GM12878 (cell line): ENCODE data around the gene SEC31B. TPM values are rescaled to one million over a fixed set of nuclear protein-coding genes. Genes with fewer than 3 reads are reported as not detected.

Source experiments
- ATAC-seq: fragments of 200-7000 bp; cut with Tn5 transposase; 3 replicates; pipeline ENCODE4 v1.9.1; 2020; ENCODE audit warnings: mild to moderate bottlenecking, moderate library complexity
- BruUV-seq: library from RNA; stranded (reverse); fragments of 400-500 nt; replicated peaks from 2 replicates; lab custom pipeline; 2021; lab: Mats Ljungman, UMichigan
- CTCF ChIA-PET: fragments of 300-600 bp; sonication (Branson Sonifier 250); formaldehyde crosslinking; extraction: SDS; loops from one replicate; lab custom pipeline; 2021; ENCODE audit warnings: inconsistent platforms; lab: Yijun Ruan, JAX
- POLR2A ChIA-PET: fragments of 350-600 bp; formaldehyde crosslinking; extraction: SDS; loops from one replicate; lab custom pipeline; 2021; ENCODE audit warnings: inconsistent platforms; lab: Charles Lee
- RAD21 ChIA-PET: fragments of 300-600 bp; sonication (Branson Sonifier 250); formaldehyde crosslinking; loops from one replicate; lab custom pipeline; 2023; ENCODE audit warnings: antibody characterized with exemption; ENCODE audit not compliant: unreplicated experiment; lab: Charles Lee
- SMC1A ChIA-PET: fragments of 300-600 bp; sonication (Branson Sonifier 250); formaldehyde crosslinking; loops from one replicate; lab custom pipeline; 2023; ENCODE audit not compliant: unreplicated experiment, uncharacterized antibody; lab: Charles Lee
- DNase-seq: peaks from one replicate; pipeline ENCODE4 v3.0.0-alpha.2; 2011; ENCODE audit warnings: low read depth, low spot score
- FAIRE-seq: peaks from 3 replicates; lab custom pipeline; 2011; peaks lifted over from hg19 to GRCh38; lab: Jason Lieb, UNC
- H2AFZ ChIP-seq: 2 replicates; pipeline ENCODE4 v1.6.0; 2011; ENCODE audit warnings: low read depth, low read length, control low read depth; ENCODE audit not compliant: control insufficient read depth
- H3K27ac ChIP-seq: 2 replicates; pipeline ENCODE4 v1.5.1; 2011; ENCODE audit warnings: control low read depth; ENCODE audit not compliant: control insufficient read depth, insufficient read depth
- H3K27me3 ChIP-seq, 2 experiments: replicated peaks in 1 of 2; 2 replicates each; pipeline versions ENCODE4 v1.6.0 to v1.6.1; 2011; ENCODE audit warnings: low read length in 1 of 2; ENCODE audit not compliant: control insufficient read depth in 2 of 2, insufficient read depth in 2 of 2
- H3K36me3 ChIP-seq, 2 experiments: 2 replicates each; pipeline ENCODE4 v1.5.1; 2011; ENCODE audit warnings: low read length in 1 of 2; ENCODE audit not compliant: control insufficient read depth in 2 of 2, insufficient read depth in 2 of 2
- H3K4me1 ChIP-seq: 2 replicates; pipeline ENCODE4 v1.6.1; 2011; ENCODE audit warnings: mild to moderate bottlenecking, low read length, moderate library complexity, mixed read lengths; ENCODE audit not compliant: control insufficient read depth, insufficient read depth
- H3K4me2 ChIP-seq: 2 replicates; pipeline ENCODE4 v1.6.0; 2011; ENCODE audit warnings: control low read depth; ENCODE audit not compliant: control insufficient read depth, insufficient read depth
- H3K4me3 ChIP-seq: fragments of 200-600 bp; sonication (generic); 2 replicates; pipeline ENCODE4 v1.5.1; 2016
- H3K79me2 ChIP-seq: 2 replicates; pipeline ENCODE4 v1.6.0; 2011; ENCODE audit warnings: low read length; ENCODE audit not compliant: control insufficient read depth, insufficient read depth
- H3K9ac ChIP-seq: 2 replicates; pipeline ENCODE4 v1.8.0; 2011; ENCODE audit warnings: low read length, control low read depth, mixed read lengths; ENCODE audit not compliant: control insufficient read depth, insufficient read depth
- H3K9me3 ChIP-seq: replicated peaks from 3 replicates; pipeline ENCODE4 v1.5.1; 2011; ENCODE audit warnings: mild to moderate bottlenecking, low read length; ENCODE audit not compliant: control insufficient read depth, insufficient read depth
- H4K20me1 ChIP-seq: 2 replicates; pipeline ENCODE4 v1.6.0; 2011; ENCODE audit not compliant: control insufficient read depth, insufficient read depth
- ASH2L ChIP-seq: fragments of 300-600, 200-600 bp; sonication (generic); IDR thresholded peaks from 2 replicates; pipeline ENCODE4 v1.6.1; 2017; ENCODE audit warnings: low read depth, mild to moderate bottlenecking, borderline replicate concordance
- BHLHE40 ChIP-seq, 2 experiments: fragments of 450-650 bp in 1 of 2; IDR thresholded peaks; 2 replicates each; pipeline ENCODE4 v1.6.1; 2011 to 2017; ENCODE audit warnings: low read depth in 2 of 2, borderline replicate concordance in 1 of 2, improper control_type of control experiment in 1 of 2, low read length in 1 of 2, mild to moderate bottlenecking in 1 of 2
- CBX3 ChIP-seq: fragments of 200-600 bp; sonication (generic); IDR thresholded peaks from 2 replicates; pipeline ENCODE4 v1.6.1; 2016; ENCODE audit warnings: low read depth, borderline replicate concordance
- CHD2 ChIP-seq: IDR thresholded peaks from 2 replicates; pipeline ENCODE4 v1.6.1; 2011; ENCODE audit warnings: low read depth, low read length, improper control_type of control experiment, borderline replicate concordance
- ESRRA ChIP-seq: IDR thresholded peaks from 2 replicates; pipeline ENCODE4 v1.6.1; 2012; ENCODE audit warnings: mild to moderate bottlenecking, low read length, improper control_type of control experiment
- ETV6 ChIP-seq, 2 experiments: fragments of 450-650 bp in 1 of 2; IDR thresholded peaks in 1 of 2; conservative IDR thresholded peaks in 1 of 2; 2 replicates each; pipeline ENCODE4 v1.6.1; 2014; ENCODE audit warnings: antibody characterized with exemption in 1 of 2, borderline replicate concordance in 1 of 2, low read depth in 1 of 2, mild to moderate bottlenecking in 1 of 2, moderate library complexity in 1 of 2
- EZH2 ChIP-seq: IDR thresholded peaks from 2 replicates; pipeline ENCODE4 v1.6.1; 2012; ENCODE audit warnings: low read depth, mild to moderate bottlenecking, control low read depth, inconsistent platforms, low read length, borderline replicate concordance; ENCODE audit not compliant: control insufficient read depth
- FOS ChIP-seq: IDR thresholded peaks from 3 replicates; pipeline ENCODE4 v1.6.1; 2011; ENCODE audit warnings: borderline replicate concordance; ENCODE audit not compliant: insufficient read length; ENCODE audit errors: extremely low read depth
- FOXK2 ChIP-seq: fragments of 450-650 bp; IDR thresholded peaks from 2 replicates; pipeline ENCODE4 v1.6.1; 2017; ENCODE audit warnings: mild to moderate bottlenecking, moderate library complexity
- GATAD2B ChIP-seq: fragments of 450-650 bp; conservative IDR thresholded peaks from 2 replicates; pipeline ENCODE4 v1.6.1; 2017; ENCODE audit warnings: low read depth, mild to moderate bottlenecking, moderate library complexity
- IRF4 ChIP-seq: IDR thresholded peaks from 2 replicates; pipeline ENCODE4 v1.6.1; 2011; ENCODE audit warnings: low read depth, low read length
- JUND ChIP-seq: IDR thresholded peaks from 2 replicates; pipeline ENCODE4 v1.6.1; 2012; ENCODE audit warnings: low read depth, mild to moderate bottlenecking, low read length, improper control_type of control experiment, moderate library complexity
- KDM1A ChIP-seq: fragments of 200-600 bp; sonication (generic); IDR thresholded peaks from 2 replicates; pipeline ENCODE4 v1.6.1; 2016; ENCODE audit warnings: borderline replicate concordance
- NFIC ChIP-seq: IDR thresholded peaks from 2 replicates; pipeline ENCODE4 v1.6.1; 2012; ENCODE audit warnings: low read depth, mild to moderate bottlenecking, inconsistent platforms, low read length, moderate library complexity
- NFXL1 ChIP-seq: fragments of 450-650 bp; IDR thresholded peaks from 2 replicates; pipeline ENCODE4 v1.6.1; 2017; ENCODE audit warnings: antibody characterized with exemption, mild to moderate bottlenecking, borderline replicate concordance
- NKRF ChIP-seq: fragments of 450-650 bp; conservative IDR thresholded peaks from 2 replicates; pipeline ENCODE4 v1.6.1; 2017; ENCODE audit warnings: mild to moderate bottlenecking, moderate library complexity
- NR2C1 ChIP-seq: fragments of 450-650 bp; IDR thresholded peaks from 2 replicates; pipeline ENCODE4 v1.6.1; 2017; ENCODE audit warnings: antibody characterized with exemption, mild to moderate bottlenecking, moderate library complexity
- STAT1 ChIP-seq: fragments of 450-650 bp; conservative IDR thresholded peaks from 2 replicates; pipeline ENCODE4 v1.6.1; 2014; ENCODE audit warnings: antibody characterized with exemption, mild to moderate bottlenecking
- SUPT20H ChIP-seq: IDR thresholded peaks from 2 replicates; pipeline ENCODE4 v1.6.1; 2011; ENCODE audit warnings: low read depth, mild to moderate bottlenecking, low read length, moderate library complexity, borderline replicate concordance; ENCODE audit not compliant: control insufficient read depth
- TARDBP ChIP-seq: IDR thresholded peaks from 2 replicates; pipeline ENCODE4 v1.6.1; 2016; ENCODE audit warnings: borderline replicate concordance
- TCF3 ChIP-seq: IDR thresholded peaks from 2 replicates; pipeline ENCODE4 v1.6.1; 2012; ENCODE audit warnings: low read depth, mild to moderate bottlenecking, low read length, borderline replicate concordance; ENCODE audit not compliant: insufficient read depth
- ZZZ3 ChIP-seq: IDR thresholded peaks from 2 replicates; pipeline ENCODE4 v1.6.1; 2011; ENCODE audit warnings: low read depth; ENCODE audit not compliant: control insufficient read depth, insufficient read length
- WGBS: methylation state at CpG from one replicate; pipeline ENCODE4 v1.1.6; 2016; ENCODE audit warnings: low lambda C conversion rate; ENCODE audit not compliant: insufficient replicate concordance, insufficient coverage; ENCODE audit errors: missing lambda C conversion rate; 5-methylcytosine and 5-hydroxymethylcytosine counted together
- in situ Hi-C: fragments of 300-500 bp; cut with MboI; formaldehyde crosslinking; loops from 9 replicates; pipeline ENCODE4 v1.14.3; 2018; ENCODE audit warnings: mixed read lengths
- intact Hi-C: fragments of 100-400 bp; cut with micrococcal nuclease; formaldehyde crosslinking; loops from one replicate; pipeline ENCODE4 v1.14.2; 2022; ENCODE audit not compliant: unreplicated experiment
- polyA plus RNA-seq, 11 experiments: library from polyadenylated mRNA; depleted of rRNA in 4 of 11; unstranded in 6 of 11; stranded (reverse) in 5 of 11; fragments of >200 nt; fragmentation: Nextera tagmentation in 4 of 11; fragmentation: Illumina TruSeq in 1 of 11; extraction: Ambion mirVana in 4 of 11; extraction: Trizol in 1 of 11; gene quantifications; 1 replicate in 1 of 11; 2 replicates in 10 of 11; pipeline versions ENCODE4 v1.2.1 to v1.2.3, GENCODE V29; 2011 to 2016; ENCODE audit warnings: inconsistent platforms in 2 of 11, missing spikeins in 2 of 11, low read depth in 1 of 11
- total RNA-seq, 4 experiments: library from RNA; depleted of rRNA in 3 of 4; stranded (reverse); fragments of >200 nt in 3 of 4; fragmentation: Illumina TruSeq in 1 of 4; extraction: Trizol in 1 of 4; gene quantifications; 2 replicates each; pipeline versions ENCODE4 v1.2.1 to v1.2.3, GENCODE V29; 2013 to 2021

SEC31B gene
- total and polyA plus RNA-seq, 10 of the 15 experiments (the other 5 are each of a cell fraction or from before 2014, with no cell fraction given), result 3.4 to 24.3 (median 9.9) TPM

DNA sequence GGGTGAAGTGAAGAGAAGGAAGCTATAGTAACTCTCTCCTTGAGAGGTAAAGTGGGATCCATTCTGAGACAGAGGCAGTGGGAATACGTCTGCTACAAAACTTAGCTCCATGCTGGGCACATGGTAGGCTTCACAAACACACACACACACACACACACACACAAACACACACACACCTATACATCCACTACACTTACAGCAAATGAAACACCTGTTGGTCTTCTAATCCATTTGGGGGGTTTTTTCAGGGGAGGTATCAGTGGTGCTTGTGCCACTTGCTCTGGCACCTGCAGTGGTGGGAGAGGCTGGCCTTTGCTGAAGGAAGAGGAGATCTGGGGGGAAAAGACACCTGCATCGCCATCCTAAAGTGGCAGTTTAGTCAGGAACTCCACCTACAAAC lies 14.5 kb downstream of the SEC31B start (continued):
- TF ChIP-seq NFXL1, result no peak
- no peak for TF ChIP-seq FOXK2
- no peak for TF ChIP-seq TCF3
- no peak for TF ChIP-seq KDM1A
- TF ChIP-seq STAT1, result no peak
- no peak for TF ChIP-seq IRF4

DNA sequence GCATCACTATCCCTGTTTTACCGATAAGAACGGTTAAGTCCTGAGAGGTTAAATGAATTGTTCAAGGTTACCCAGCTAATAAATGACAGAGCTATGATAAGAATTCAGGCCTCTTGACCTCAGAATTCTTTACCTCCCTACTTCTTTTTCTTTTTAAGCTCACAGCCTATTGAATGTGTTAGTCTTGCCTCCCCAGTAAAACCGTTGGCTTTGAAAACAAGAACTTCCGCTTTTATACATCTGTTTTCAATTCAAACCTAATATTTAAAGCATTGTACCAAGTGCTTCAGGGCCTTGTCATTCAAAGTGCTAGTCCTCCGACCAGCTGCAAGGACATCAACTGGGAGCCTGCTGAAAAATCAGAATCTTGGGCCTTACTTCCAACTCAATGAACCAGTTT lies 15.6 kb downstream of the SEC31B start:
- no peaks in the 10 kb centered on the region for H3K9me3 ChIP-seq
- no peak for FAIRE-seq
- H3K4me1 ChIP-seq, result no peaks in the 10 kb centered on the region
- CTCF ChIA-PET, result interaction anchor here (1.3 to 1.6 kb wide), 2 partner anchors 14 to 21 kb away, joined by 5 read pairs; no protein-coding TSS in a partner anchor
- no peak for ATAC-seq
- H3K27ac ChIP-seq, result no peak overlapping the region
- no peak overlapping the region for H3K9ac ChIP-seq
- no peak for TF ChIP-seq ETV6 (conservative IDR thresholded peaks at IDR 0.05 in 1 of 2, IDR thresholded peaks at IDR 0.05 in 1 of 2; ENCODE audit: borderline replicate concordance in 1 of 2, low read depth in 1 of 2)
- TF ChIP-seq NKRF, result no peak
- TF ChIP-seq GATAD2B, result no peak
- TF ChIP-seq NR2C1, result no peak
- TF ChIP-seq CHD2, result no peak
- TF ChIP-seq ASH2L, result no peak
- no peak for TF ChIP-seq CBX3
- TF ChIP-seq ESRRA, result no peak
- no peak for TF ChIP-seq TARDBP
- TF ChIP-seq FOS, result no peak
- TF ChIP-seq NFIC, result no peak
- TF ChIP-seq ZZZ3, result no peak
- no peak for TF ChIP-seq SUPT20H
- no peak for TF ChIP-seq BHLHE40 (IDR thresholded peaks at IDR 0.05; ENCODE audit: borderline replicate concordance in 1 of 2, low read depth in 2 of 2, low read length in 1 of 2)
- no peak for TF ChIP-seq EZH2
- TF ChIP-seq JUND, result no peak
- TF ChIP-seq, all 136 proteins: peak for 0
- Histone ChIP-seq H3K36me3 (peaks cover 0 to 9% of the 10 kb centered on the region in 2 experiments), H4K20me1 (0 out of 2 replicates have a peak, but pooled peaks cover 2% of the 10 kb centered on the region), H3K4me3 (no peak overlapping the region), H2AFZ (no peak overlapping the region), H3K79me2 (no peaks in the 10 kb centered on the region), H3K4me2 (no peak overlapping the region), H3K27me3 (no peaks in the 10 kb centered on the region)
- 95% methylated on average over 5 of the region's 5 CpGs for WGBS
- DNase-seq, result no peak
- intact Hi-C loops (no loop called here), in situ Hi-C loops (no loop called here)
- BruUV-seq, result no TSS peak
- ChIA-PET SMC1A (interaction anchor here (0.6 kb wide), 1 partner anchor 110 kb away, joined by 3 read pairs; no protein-coding TSS in a partner anchor), POLR2A (no interaction called here), RAD21 (no interaction called here)
